ENCODE data around the gene FGF12.

Gene FGF12

GRCh38 chr3:192186498-192186897, 540.8 kb downstream of the FGF12 start:
- no peak overlapping the region for H3K4me3 ChIP-seq (ENCODE audit: low read depth, low read length)
- TF ChIP-seq CTCF (IDR thresholded peaks at IDR 0.05; ENCODE audit: low read depth, low read length) = no peak

GRCh38 chr3:192186045-192186444, 541.3 kb downstream of the FGF12 start:
- no peak for TF ChIP-seq CTCF (IDR thresholded peaks at IDR 0.05; ENCODE audit: low read depth, low read length)
- H3K4me3 ChIP-seq (ENCODE audit: low read depth, low read length) = no peak overlapping the region

- TF ChIP-seq CTCF (IDR thresholded peaks at IDR 0.05; ENCODE audit: low read depth, low read length) = no peak
- H3K4me3 ChIP-seq (ENCODE audit: low read depth, low read length) = no peak overlapping the region
Measured at GRCh38 chr3:192183109-192183508, 544.2 kb downstream of the FGF12 start.

GRCh38 chr3:192181151-192181550, 546.2 kb downstream of the FGF12 start:
- no peak overlapping the region for H3K4me3 ChIP-seq (ENCODE audit: low read depth, low read length)
- TF ChIP-seq CTCF (IDR thresholded peaks at IDR 0.05; ENCODE audit: low read depth, low read length) = no peak

- TF ChIP-seq CTCF (IDR thresholded peaks at IDR 0.05; ENCODE audit: low read depth, low read length) = no peak
Measured at GRCh38 chr3:192177383-192177782, 550.0 kb downstream of the FGF12 start.

GRCh38 chr3:192174283-192174682, 553.1 kb downstream of the FGF12 start:
- TF ChIP-seq CTCF (IDR thresholded peaks at IDR 0.05; ENCODE audit: low read depth, low read length) = no peak
- H3K4me3 ChIP-seq (ENCODE audit: low read depth, low read length) = no peak overlapping the region

More at GRCh38 chr3:192177383-192177782, 550.0 kb downstream of the FGF12 start:
- H3K4me3 ChIP-seq (ENCODE audit: low read depth, low read length) = no peak overlapping the region

GRCh38 chr3:192171213-192171612, 556.1 kb downstream of the FGF12 start:
- no peak for TF ChIP-seq CTCF (IDR thresholded peaks at IDR 0.05; ENCODE audit: low read depth, low read length)

More at GRCh38 chr3:192171213-192171612, 556.1 kb downstream of the FGF12 start:
- no peak overlapping the region for H3K4me3 ChIP-seq (ENCODE audit: low read depth, low read length)

Measured in WI38 (cell line).